OCI-LY3 (cell line): Measurements from ENCODE around the gene TMEM106B.

Source experiments
- H2AFZ ChIP-seq: fragments of 200-600, 300-600 bp; shearing (Covaris generic); 2 replicates; pipeline ENCODE4 v1.6.0; 2014; ENCODE audit warnings: antibody characterized with exemption, low read depth, low read length
- H3K27ac ChIP-seq: fragments of 200-600, 300-600 bp; sonication (generic); 2 replicates; pipeline ENCODE4 v1.5.1; 2014; ENCODE audit warnings: mild to moderate bottlenecking, low read length, moderate library complexity, mixed read lengths
- H3K27me3 ChIP-seq: fragments of 200-600, 300-600 bp; sonication (generic); 2 replicates; pipeline ENCODE4 v1.6.1; 2014; ENCODE audit warnings: low read depth, low read length, mixed read lengths
- H3K36me3 ChIP-seq: fragments of 200-600, 300-600 bp; sonication (generic); replicated peaks from 2 replicates; pipeline ENCODE3; 2014; ENCODE audit warnings: low read depth, low read length, mixed read lengths
- H3K4me1 ChIP-seq: fragments of 300-600, 200-600 bp; sonication (generic); 2 replicates; pipeline ENCODE4 v1.6.1; 2014; ENCODE audit warnings: low read length, mixed read lengths
- H3K4me2 ChIP-seq: fragments of 200-600, 300-600 bp; sonication (generic); 2 replicates; pipeline ENCODE4 v1.6.1; 2014; ENCODE audit warnings: low read length, mixed read lengths
- H3K4me3 ChIP-seq: fragments of 300-600, 200-600 bp; sonication (generic); 2 replicates; pipeline ENCODE4 v1.5.1; 2014; ENCODE audit warnings: antibody characterized with exemption, mild to moderate bottlenecking, low read length, moderate library complexity
- H3K79me2 ChIP-seq: fragments of 300-600, 200-600 bp; shearing (Covaris generic); 2 replicates; pipeline ENCODE4 v1.6.1; 2014; ENCODE audit warnings: mild to moderate bottlenecking, low read length, mixed read lengths
- H3K9ac ChIP-seq: fragments of 300-600, 200-600 bp; shearing (Covaris generic); 2 replicates; pipeline ENCODE4 v1.6.0; 2014; ENCODE audit warnings: mild to moderate bottlenecking, low read length, moderate library complexity
- H3K9me3 ChIP-seq: fragments of 200-600, 300-600 bp; shearing (Covaris generic); 2 replicates; pipeline ENCODE4 v1.6.1; 2014; ENCODE audit warnings: low read length, mixed read lengths; ENCODE audit not compliant: insufficient read depth
- H4K20me1 ChIP-seq: fragments of 200-600, 300-600 bp; sonication (generic); 2 replicates; pipeline ENCODE4 v1.6.1; 2016; ENCODE audit warnings: low read length, mixed read lengths; ENCODE audit not compliant: insufficient read depth
- CTCF ChIP-seq: fragments of 200-600, 300-600 bp; sonication (generic); IDR thresholded peaks from 2 replicates; pipeline ENCODE4 v1.5.1; 2014; ENCODE audit warnings: antibody characterized with exemption, low read length, low read depth
- EZH2phosphoT487 ChIP-seq: fragments of 200-600 bp; shearing (Covaris generic); IDR thresholded peaks from 2 replicates; pipeline ENCODE4 v1.6.1; 2018; ENCODE audit warnings: antibody characterized with exemption, mixed run types, low read depth

TMEM106B gene

GRCh38 chr7:12196386-12196785, 14.7 kb upstream of the TMEM106B start:
- no peak overlapping the region for H3K9ac ChIP-seq
- peaks cover 5% of the 10 kb centered on the region; the same call in 1 of the 2 replicates for H3K4me1 ChIP-seq
- H3K4me2 ChIP-seq = no peak overlapping the region
- TF ChIP-seq EZH2phosphoT487 (no peak), CTCF (no peak)
- H3K27me3 ChIP-seq = no peaks in the 10 kb centered on the region
- H3K27ac ChIP-seq = no peak overlapping the region
- H4K20me1 ChIP-seq = no peaks in the 10 kb centered on the region
- no peak overlapping the region for H2AFZ ChIP-seq
- no peaks in the 10 kb centered on the region for H3K9me3 ChIP-seq
- H3K4me3 ChIP-seq = no peak overlapping the region
- H3K36me3 ChIP-seq = no peaks in the 10 kb centered on the region
- H3K79me2 ChIP-seq = no peaks in the 10 kb centered on the region

- no peak for TF ChIP-seq CTCF
- no peak for TF ChIP-seq EZH2phosphoT487
- Histone ChIP-seq H3K27me3 (no peaks in the 10 kb centered on the region), H3K4me1 (peaks cover 5% of the 10 kb centered on the region; the same call in 1 of the 2 replicates), H3K27ac (no peak overlapping the region), H3K36me3 (no peaks in the 10 kb centered on the region), H3K9me3 (no peaks in the 10 kb centered on the region), H3K4me2 (no peak overlapping the region), H4K20me1 (no peaks in the 10 kb centered on the region), H3K4me3 (no peak overlapping the region), H2AFZ (no peak overlapping the region), H3K79me2 (no peaks in the 10 kb centered on the region), H3K9ac (no peak overlapping the region)
Observed at GRCh38 chr7:12199363-12199762, 11.7 kb upstream of the TMEM106B start.

- TF ChIP-seq CTCF (no peak), EZH2phosphoT487 (no peak)
- no peaks in the 10 kb centered on the region for H3K9me3 ChIP-seq
- H2AFZ ChIP-seq = no peak overlapping the region
- no peaks in the 10 kb centered on the region for H3K36me3 ChIP-seq
- no peaks in the 10 kb centered on the region for H4K20me1 ChIP-seq
- H3K4me3 ChIP-seq = no peak overlapping the region
- H3K27ac ChIP-seq = no peak overlapping the region
- H3K4me1 ChIP-seq = peaks cover 7% of the 10 kb centered on the region
- no peak overlapping the region for H3K4me2 ChIP-seq
- H3K79me2 ChIP-seq = peaks cover 8% of the 10 kb centered on the region
- H3K9ac ChIP-seq = no peak overlapping the region
- no peaks in the 10 kb centered on the region for H3K27me3 ChIP-seq
Observed at GRCh38 chr7:12207046-12207445, 4.0 kb upstream of the TMEM106B start.

GRCh38 chr7:12209221-12209620, 1.9 kb upstream of the TMEM106B start:
- Histone ChIP-seq H3K27ac (no peak overlapping the region), H2AFZ (no peak overlapping the region), H3K9ac (no peak overlapping the region), H3K4me1 (peaks cover 10% of the 10 kb centered on the region), H3K9me3 (no peaks in the 10 kb centered on the region), H3K79me2 (peaks cover 17% of the 10 kb centered on the region), H3K4me2 (no peak overlapping the region), H3K27me3 (no peaks in the 10 kb centered on the region), H4K20me1 (no peaks in the 10 kb centered on the region), H3K4me3 (no peak overlapping the region), H3K36me3 (no peaks in the 10 kb centered on the region)
- no peak for TF ChIP-seq CTCF
- TF ChIP-seq EZH2phosphoT487 = no peak
